H1 (cell line): ENCODE results near the gene MYO1D. TPM values are rescaled to one million over a fixed set of nuclear protein-coding genes. Genes with fewer than 3 reads are reported as not detected.

Experiments
- CTCF ChIA-PET: fragments of 300-600 bp; sonication (Branson Sonifier 250); formaldehyde crosslinking; loops from one replicate; lab custom pipeline; 2021; ENCODE audit not compliant: partially characterized antibody; lab: Charles Lee
- POLR2A ChIA-PET: fragments of 300-600 bp; sonication (Branson Sonifier 250); formaldehyde crosslinking; loops from one replicate; lab custom pipeline; 2021; ENCODE audit warnings: inconsistent platforms; ENCODE audit not compliant: partially characterized antibody; lab: Charles Lee
- DNase-seq, 2 experiments: peaks; one replicate each; pipeline versions ENCODE4 v3.0.0 to v3.0.0-alpha.2; 2010 to 2022; ENCODE audit warnings: low spot score in 2 of 2, low read depth in 1 of 2, mixed read lengths in 1 of 2
- FAIRE-seq: peaks from 2 replicates; lab custom pipeline; 2011; peaks lifted over from hg19 to GRCh38; lab: Jason Lieb, UNC
- H2AFZ ChIP-seq: 2 replicates; pipeline ENCODE4 v1.8.1; 2012; ENCODE audit warnings: low read length, inconsistent platforms
- H2AK5ac ChIP-seq: 2 replicates; pipeline ENCODE4 v1.6.1; 2013; ENCODE audit warnings: low read depth, low read length
- H2BK120ac ChIP-seq: replicated peaks from 2 replicates; pipeline ENCODE3; 2013; ENCODE audit warnings: low read depth, low read length, inconsistent platforms
- H2BK12ac ChIP-seq: 2 replicates; pipeline ENCODE4 v1.6.1; 2013; ENCODE audit warnings: low read depth, low read length
- H2BK15ac ChIP-seq: 2 replicates; pipeline ENCODE4 v1.6.1; 2013; ENCODE audit warnings: low read length
- H2BK20ac ChIP-seq: 2 replicates; pipeline ENCODE4 v1.6.1; 2013; ENCODE audit warnings: low read length
- H2BK5ac ChIP-seq: 2 replicates; pipeline ENCODE4 v1.6.1; 2013; ENCODE audit warnings: low read depth, low read length
- H3K14ac ChIP-seq: 2 replicates; pipeline ENCODE4 v1.6.1; 2013; ENCODE audit warnings: inconsistent platforms; ENCODE audit not compliant: insufficient read length
- H3K18ac ChIP-seq: 2 replicates; pipeline ENCODE4 v1.6.1; 2013; ENCODE audit warnings: low read length; ENCODE audit errors: extremely low read depth
- H3K23ac ChIP-seq: 2 replicates; pipeline ENCODE4 v1.6.1; 2013; ENCODE audit warnings: inconsistent platforms; ENCODE audit not compliant: insufficient read length
- H3K23me2 ChIP-seq: 2 replicates; pipeline ENCODE4 v1.6.1; 2013; ENCODE audit warnings: low read depth, low read length
- H3K27ac ChIP-seq: 2 replicates; pipeline ENCODE4 v1.6.1; 2011; ENCODE audit warnings: low read depth, low read length, inconsistent platforms
- H3K27me3 ChIP-seq, 4 experiments: replicated peaks in 1 of 4; 1 replicate in 1 of 4; 2 replicates in 3 of 4; pipeline versions ENCODE4 v1.6.1 to v1.8.1; 2011 to 2013; ENCODE audit warnings: low read length in 3 of 4, mild to moderate bottlenecking in 3 of 4, inconsistent platforms in 2 of 4, mixed read lengths in 2 of 4, moderate library complexity in 1 of 4; ENCODE audit not compliant: control insufficient read depth in 3 of 4, insufficient read depth in 3 of 4; ENCODE audit errors: extremely low read depth in 1 of 4
- H3K36me3 ChIP-seq, 4 experiments: 2 replicates each; pipeline versions ENCODE4 v1.6.1 to v1.8.1; 2011 to 2013; ENCODE audit warnings: mild to moderate bottlenecking in 4 of 4, low read length in 3 of 4, moderate library complexity in 2 of 4, control low read depth in 1 of 4, inconsistent platforms in 1 of 4; ENCODE audit not compliant: insufficient read depth in 4 of 4, control insufficient read depth in 2 of 4
- H3K4ac ChIP-seq: replicated peaks from 2 replicates; pipeline ENCODE3; 2013; ENCODE audit warnings: low read length, low read depth, mixed read lengths, inconsistent platforms; ENCODE audit not compliant: insufficient read length
- H3K4me1 ChIP-seq, 4 experiments: replicated peaks in 1 of 4; 1 replicate in 1 of 4; 2 replicates in 3 of 4; pipeline versions ENCODE4 v1.6.1 to v1.8.1; 2011 to 2013; ENCODE audit warnings: low read length in 3 of 4, inconsistent platforms in 2 of 4, mixed read lengths in 1 of 4; ENCODE audit not compliant: insufficient read depth in 4 of 4, control insufficient read depth in 3 of 4
- H3K4me2 ChIP-seq, 2 experiments: 2 replicates each; pipeline versions ENCODE4 v1.6.1 to v1.8.1; 2011 to 2013; ENCODE audit warnings: low read depth in 2 of 2, low read length in 2 of 2, control low read depth in 1 of 2, inconsistent platforms in 1 of 2, mild to moderate bottlenecking in 1 of 2; ENCODE audit not compliant: insufficient read depth in 1 of 2
- H3K4me3 ChIP-seq, 4 experiments: fragments of 200-600, 300-600 bp in 1 of 4; sonication (generic), shearing (Covaris generic), sonication (Bioruptor Twin) in 1 of 4; 2 replicates each; pipeline versions ENCODE4 v1.5.1 to v1.8.1; 2011 to 2016; ENCODE audit warnings: low read length in 4 of 4, low read depth in 3 of 4, control low read depth in 2 of 4, inconsistent platforms in 2 of 4, mild to moderate bottlenecking in 2 of 4, mixed read lengths in 1 of 4, moderate library complexity in 1 of 4; ENCODE audit not compliant: insufficient read depth in 2 of 4; ENCODE audit errors: extremely low read depth in 1 of 4
- H3K56ac ChIP-seq: replicated peaks from 2 replicates; pipeline ENCODE3; 2013; ENCODE audit warnings: low read depth, mild to moderate bottlenecking, mixed read lengths, low read length, inconsistent platforms; ENCODE audit not compliant: insufficient read length
- H3K79me1 ChIP-seq: 2 replicates; pipeline ENCODE4 v1.6.1; 2013; ENCODE audit warnings: low read depth, low read length, control low read depth
- H3K79me2 ChIP-seq, 2 experiments: 2 replicates each; pipeline versions ENCODE4 v1.6.1 to v1.8.1; 2012 to 2013; ENCODE audit warnings: low read length in 2 of 2, mild to moderate bottlenecking in 2 of 2, inconsistent platforms in 1 of 2; ENCODE audit not compliant: insufficient read depth in 2 of 2, control insufficient read depth in 1 of 2
- H3K9ac ChIP-seq, 4 experiments: replicated peaks in 1 of 4; 1 replicate in 1 of 4; 2 replicates in 3 of 4; pipeline versions ENCODE4 v1.6.1 to v1.8.1; 2011 to 2013; ENCODE audit warnings: low read depth in 3 of 4, low read length in 3 of 4, control low read depth in 2 of 4, mild to moderate bottlenecking in 2 of 4, moderate library complexity in 2 of 4, inconsistent platforms in 1 of 4; ENCODE audit errors: extremely low read depth in 1 of 4
- H3K9me3 ChIP-seq, 2 experiments: 2 replicates each; pipeline versions ENCODE4 v1.6.1 to v1.8.1; 2012 to 2013; ENCODE audit warnings: mild to moderate bottlenecking in 2 of 2, moderate library complexity in 2 of 2, control low read depth in 1 of 2, inconsistent platforms in 1 of 2, low read depth in 1 of 2, low read length in 1 of 2, mixed read lengths in 1 of 2; ENCODE audit not compliant: insufficient read depth in 2 of 2
- H4K20me1 ChIP-seq, 2 experiments: replicated peaks in 1 of 2; 2 replicates each; pipeline versions ENCODE3 to v1.8.1; 2011 to 2013; ENCODE audit warnings: inconsistent platforms in 2 of 2, low read length in 2 of 2, mild to moderate bottlenecking in 1 of 2; ENCODE audit not compliant: insufficient read depth in 2 of 2, control insufficient read depth in 1 of 2
- H4K5ac ChIP-seq: 2 replicates; pipeline ENCODE4 v1.6.1; 2013; ENCODE audit warnings: low read length, low read depth, mixed read lengths, inconsistent platforms; ENCODE audit not compliant: insufficient read length
- H4K8ac ChIP-seq: 2 replicates; pipeline ENCODE4 v1.8.0; 2013; ENCODE audit warnings: mild to moderate bottlenecking, moderate library complexity, low read length, inconsistent platforms; ENCODE audit not compliant: insufficient read depth; ENCODE audit errors: extremely low read depth
- H4K91ac ChIP-seq: replicated peaks from 2 replicates; pipeline ENCODE3; 2013; ENCODE audit warnings: low read length, mixed read lengths, inconsistent platforms; ENCODE audit not compliant: insufficient read length
- BCL11A ChIP-seq, 2 experiments: IDR thresholded peaks; one replicate each; pipeline ENCODE4 v1.6.1; 2011; ENCODE audit warnings: low read depth in 2 of 2, low read length in 2 of 2, mild to moderate bottlenecking in 2 of 2
- BRCA1 ChIP-seq: IDR thresholded peaks from 2 replicates; pipeline ENCODE4 v1.6.1; 2012; ENCODE audit warnings: low read depth, low read length, improper control_type of control experiment
- CBX8 ChIP-seq: fragments of 300-800, 300-1000 bp; sonication (generic); IDR thresholded peaks from 2 replicates; pipeline ENCODE4 v1.7.1; 2016; ENCODE audit warnings: low read depth, low read length, borderline replicate concordance
- CREB1 ChIP-seq: IDR thresholded peaks from 2 replicates; pipeline ENCODE4 v1.6.1; 2012; ENCODE audit warnings: inconsistent platforms
- CTBP2 ChIP-seq: IDR thresholded peaks from 2 replicates; pipeline ENCODE4 v1.7.0; 2011; ENCODE audit warnings: borderline replicate concordance, mild to moderate bottlenecking, moderate library complexity, mixed read lengths, low read length; ENCODE audit not compliant: insufficient read depth, insufficient read length
- POLR2A ChIP-seq, 2 experiments: IDR thresholded peaks; 1 replicate in 1 of 2; 2 replicates in 1 of 2; pipeline ENCODE4 v1.6.1; 2011; ENCODE audit warnings: low read depth in 2 of 2, low read length in 2 of 2, mild to moderate bottlenecking in 2 of 2; ENCODE audit errors: control extremely low read depth in 1 of 2
- SP4 ChIP-seq: IDR thresholded peaks from 2 replicates; pipeline ENCODE4 v1.6.1; 2012; ENCODE audit warnings: low read length, inconsistent platforms
- SRF ChIP-seq: IDR thresholded peaks from 2 replicates; pipeline ENCODE4 v1.6.1; 2011; ENCODE audit warnings: mild to moderate bottlenecking, low read depth, low read length, moderate library complexity
- TEAD4 ChIP-seq: IDR thresholded peaks from 2 replicates; pipeline ENCODE4 v1.6.1; 2012; ENCODE audit warnings: low read depth, low read length, inconsistent platforms, mixed read lengths
- YY1 ChIP-seq: IDR thresholded peaks from 2 replicates; pipeline ENCODE4 v1.6.1; 2011; ENCODE audit warnings: low read depth, mild to moderate bottlenecking, low read length
- WGBS, 2 experiments: shearing (Covaris generic) in 1 of 2; methylation state at CpG; one replicate each; pipeline versions ENCODE4 v1.1.6 to v1.1.7; 2013 to 2015; ENCODE audit warnings: low lambda C conversion rate in 2 of 2, mixed read lengths in 2 of 2, inconsistent platforms in 1 of 2, low coverage in 1 of 2, missing lambda C conversion rate in 1 of 2; ENCODE audit not compliant: insufficient replicate concordance in 2 of 2, insufficient coverage in 1 of 2, insufficient read length in 1 of 2; ENCODE audit errors: extremely low coverage in 1 of 2, missing lambda C conversion rate in 1 of 2; 5-methylcytosine and 5-hydroxymethylcytosine counted together
- polyA plus RNA-seq, 7 experiments: library from polyadenylated mRNA; depleted of rRNA in 3 of 7; stranded (reverse) in 5 of 7; unstranded in 2 of 7; fragments of >200 nt in 5 of 7; fragments of 200-250 nt in 2 of 7; gene quantifications; 1 replicate in 5 of 7; 2 replicates in 1 of 7; 4 replicates in 1 of 7; pipeline versions ENCODE4 v1.2.1 to v1.2.3, GENCODE V29; 2011 to 2013; ENCODE audit warnings: missing spikeins in 2 of 7, mixed read lengths in 2 of 7
- total RNA-seq: library from RNA; stranded (reverse); fragmentation: NEBNext Ultra II Directional; extraction: Animal tissue kit (Norgen Biotek cat#: 25700); gene quantifications from 2 replicates; pipeline ENCODE4 v1.2.1, GENCODE V29; 2021

The MYO1D gene
- total and polyA plus RNA-seq, 2 of the 8 experiments (the other 6 are each of a cell fraction or from before 2014, with no cell fraction given) = 6.5 to 25.4 TPM

DNA sequence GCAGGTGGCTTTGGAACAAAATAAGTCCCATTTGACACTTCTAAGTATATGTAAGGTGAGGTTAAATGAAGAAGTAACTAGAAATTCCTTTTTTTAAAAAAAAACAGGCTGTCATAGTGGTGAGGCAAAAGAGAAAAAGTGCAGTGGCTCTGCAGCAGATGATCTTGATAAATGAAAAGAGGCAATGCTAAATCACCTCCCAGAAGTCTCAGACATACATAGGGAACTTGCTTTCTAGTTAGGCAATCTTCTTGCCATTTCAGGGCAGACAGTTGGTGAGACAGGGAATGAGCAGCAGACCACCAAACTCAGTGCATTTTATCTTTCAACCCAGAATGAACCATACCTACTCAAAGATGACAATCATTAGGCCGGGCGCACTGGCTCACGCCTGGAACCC lies 90.8 kb downstream of the MYO1D start:
- Histone ChIP-seq H3K4me2 (no peak overlapping the region), H2BK120ac (no peak overlapping the region), H2BK15ac (no peak overlapping the region), H3K14ac (no peak overlapping the region), H3K4me3 (no peak overlapping the region), H2AFZ (no peak overlapping the region), H4K8ac (no peak overlapping the region), H3K56ac (no peak overlapping the region), H4K91ac (no peak overlapping the region), H3K23ac (no peak overlapping the region), H4K20me1 (peaks cover 0 to 2% of the 10 kb centered on the region in 2 experiments), H3K36me3 (no peaks in the 10 kb centered on the region), H2BK12ac (no peak overlapping the region), H3K79me2 (no peaks in the 10 kb centered on the region), H4K5ac (no peak overlapping the region), H2BK20ac (no peak overlapping the region), H3K9ac (no peak overlapping the region), H3K79me1 (no peaks in the 10 kb centered on the region; the same call in 1 of the 2 replicates), H3K27ac (no peak overlapping the region), H3K27me3 (no peaks in the 10 kb centered on the region), H3K9me3 (no peaks in the 10 kb centered on the region)
- FAIRE-seq (no peak), DNase-seq (no peak)
- WGBS, 2 experiments = 90% methylated on average over 3 of the region's 3 CpGs; no CpG with 5 or more reads in 1 of the 2 experiments
- TF ChIP-seq YY1 = no peak
- TF ChIP-seq POLR2A (IDR thresholded peaks at IDR 0.05; ENCODE audit: control extremely low read depth in 1 of 2, low read depth in 2 of 2, low read length in 2 of 2) = no peak
- TF ChIP-seq CREB1 = no peak
- TF ChIP-seq BRCA1 = no peak
- TF ChIP-seq TEAD4 = no peak
- no peak for TF ChIP-seq CBX8
- TF ChIP-seq CTBP2 = no peak
- no peak for TF ChIP-seq SRF
- TF ChIP-seq SP4 = no peak
- TF ChIP-seq BCL11A (IDR thresholded peaks at IDR 0.05; ENCODE audit: low read depth in 2 of 2, low read length in 2 of 2) = no peak
- TF ChIP-seq, all 59 proteins: peak for 0
- no peak overlapping the region for H3K4ac ChIP-seq
- H3K4me1 ChIP-seq = no peaks in the 10 kb centered on the region
- no peak overlapping the region for H2AK5ac ChIP-seq
- CTCF ChIA-PET = interaction anchor here (1.0 kb wide), 1 partner anchor 9 kb away, joined by 3 read pairs; no protein-coding TSS in a partner anchor
- H3K23me2 ChIP-seq = no peaks in the 10 kb centered on the region; the same call in 1 of the 2 replicates
- H2BK5ac ChIP-seq = no peak overlapping the region
- no peak overlapping the region for H3K18ac ChIP-seq
- POLR2A ChIA-PET = no interaction called here
